Left lung (tissue), 10 donors: Measurements from ENCODE around the gene ALPP. TPM values are rescaled to one million over a fixed set of nuclear protein-coding genes. Genes with fewer than 3 reads are reported as not detected.
"Not testable (repeated sequence)": the region's sequence is repeated elsewhere in the genome, so short reads cannot be mapped to it uniquely, and the experiment has no call there.

Source experiments
- ATAC-seq: fragments of 200-7000 bp; cut with Tn5 transposase; one replicate; pipeline ENCODE4 v1.9.1; 2020; ENCODE audit warnings: moderate library complexity
- DNase-seq, 4 donors: peaks; one replicate each; pipeline ENCODE4 v3.0.0-alpha.2; 2013 to 2020
- H3K27ac ChIP-seq, 2 donors: fragments of 200-600 bp; sonication (generic) in 1 of 2; one replicate each; pipeline versions ENCODE4 v1.5.0 to v1.8.0; 2020 to 2021
- H3K27me3 ChIP-seq, 2 donors: fragments of 200-600 bp; sonication (generic) in 1 of 2; one replicate each; pipeline versions ENCODE4 v1.5.0 to v1.8.0; 2020 to 2021
- H3K36me3 ChIP-seq, 2 donors: fragments of 200-600 bp; sonication (generic) in 1 of 2; one replicate each; pipeline versions ENCODE4 v1.5.0 to v1.8.0; 2020 to 2021
- H3K4me1 ChIP-seq, 2 donors: fragments of 200-600 bp; one replicate each; pipeline ENCODE4 v1.8.0; 2021
- H3K4me3 ChIP-seq, 2 donors: fragments of 200-600 bp; sonication (generic) in 1 of 2; one replicate each; pipeline versions ENCODE4 v1.5.0 to v1.8.0; 2020 to 2021; ENCODE audit warnings: mild to moderate bottlenecking in 1 of 2
- H3K9me3 ChIP-seq, 2 donors: fragments of 200-600 bp; sonication (generic) in 1 of 2; one replicate each; pipeline versions ENCODE4 v1.5.0 to v1.8.0; 2020 to 2021
- intact Hi-C, 2 donors: fragments of 100-400 bp; cut with DNase I; formaldehyde crosslinking; loops; one replicate each; pipeline versions ENCODE4 v1.11.2 to v1.14.2; 2022
- polyA plus RNA-seq, 6 donors: library from polyadenylated mRNA; unstranded; fragments of 120-200 nt; gene quantifications; one replicate each; pipeline ENCODE4 v1.2.1, GENCODE V29; 2013; ENCODE audit not compliant: insufficient read length in 6 of 6
- total RNA-seq, 2 donors: library from RNA; stranded (reverse); fragmentation: NEBNext Ultra II Directional; extraction: Animal tissue kit (Norgen Biotek cat#: 25700); gene quantifications; one replicate each; pipeline ENCODE4 v1.2.1, GENCODE V29; 2021
- TF ChIP-seq, protein P1 (sequence below), 2 donors: fragments of 200-600 bp; sonication (generic) in 1 of 2; IDR thresholded peaks; one replicate each; pipeline versions ENCODE4 v1.5.0 to v1.8.0; 2021; ENCODE audit warnings: antibody characterized with exemption in 2 of 2
- donor health status: DM: no; HTN: yes; CAD: no.
- donor health status: DM: no; HTN: no; CAD: no.

The ALPP gene
- total and polyA plus RNA-seq, 8 donors, result 0.07 to 14.1 (median 0.18) TPM; not detected in 3

GRCh38 chr2:232363784-232364615, 14.6 kb upstream of the ALPP start:
- peak; percentile 23 for ATAC-seq
- TF ChIP-seq, protein P1, sequence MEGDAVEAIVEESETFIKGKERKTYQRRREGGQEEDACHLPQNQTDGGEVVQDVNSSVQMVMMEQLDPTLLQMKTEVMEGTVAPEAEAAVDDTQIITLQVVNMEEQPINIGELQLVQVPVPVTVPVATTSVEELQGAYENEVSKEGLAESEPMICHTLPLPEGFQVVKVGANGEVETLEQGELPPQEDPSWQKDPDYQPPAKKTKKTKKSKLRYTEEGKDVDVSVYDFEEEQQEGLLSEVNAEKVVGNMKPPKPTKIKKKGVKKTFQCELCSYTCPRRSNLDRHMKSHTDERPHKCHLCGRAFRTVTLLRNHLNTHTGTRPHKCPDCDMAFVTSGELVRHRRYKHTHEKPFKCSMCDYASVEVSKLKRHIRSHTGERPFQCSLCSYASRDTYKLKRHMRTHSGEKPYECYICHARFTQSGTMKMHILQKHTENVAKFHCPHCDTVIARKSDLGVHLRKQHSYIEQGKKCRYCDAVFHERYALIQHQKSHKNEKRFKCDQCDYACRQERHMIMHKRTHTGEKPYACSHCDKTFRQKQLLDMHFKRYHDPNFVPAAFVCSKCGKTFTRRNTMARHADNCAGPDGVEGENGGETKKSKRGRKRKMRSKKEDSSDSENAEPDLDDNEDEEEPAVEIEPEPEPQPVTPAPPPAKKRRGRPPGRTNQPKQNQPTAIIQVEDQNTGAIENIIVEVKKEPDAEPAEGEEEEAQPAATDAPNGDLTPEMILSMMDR (IDR thresholded peaks at IDR 0.05), result no peak
- no peaks in the 10 kb centered on the region for H3K36me3 ChIP-seq
- H3K27ac ChIP-seq, result no peak overlapping the region
- no peak for DNase-seq
- no peaks in the 10 kb centered on the region for H3K27me3 ChIP-seq
- peaks cover 0 to 6% of the 10 kb centered on the region in 2 donors for H3K9me3 ChIP-seq
- peaks cover 0 to 5% of the 10 kb centered on the region in 2 donors for H3K4me1 ChIP-seq
- intact Hi-C loops, result no loop called here
- peak overlapping the region in 1 of 2 donors; percentile 11 for H3K4me3 ChIP-seq

GRCh38 chr2:232364806-232365594, 13.6 kb upstream of the ALPP start:
- H3K27ac ChIP-seq, H3K36me3 ChIP-seq, DNase-seq, H3K4me3 ChIP-seq, intact Hi-C loops, H3K4me1 ChIP-seq, ATAC-seq, H3K27me3 ChIP-seq, H3K9me3 ChIP-seq: not testable (repeated sequence)

GRCh38 chr2:232365621-232366321, 12.8 kb upstream of the ALPP start:
- DNase-seq (no peak), ATAC-seq (peak; percentile 67)
- intact Hi-C loops, result no loop called here
- no peaks in the 10 kb centered on the region for H3K27me3 ChIP-seq
- peaks cover 0 to 6% of the 10 kb centered on the region in 2 donors for H3K9me3 ChIP-seq
- peaks cover 0 to 5% of the 10 kb centered on the region in 2 donors for H3K4me1 ChIP-seq
- H3K36me3 ChIP-seq, result no peaks in the 10 kb centered on the region
- H3K4me3 ChIP-seq, result no peak overlapping the region
- H3K27ac ChIP-seq, result no peak overlapping the region
- TF ChIP-seq, protein P1 (IDR thresholded peaks at IDR 0.05), result no peak

- H3K27ac ChIP-seq, DNase-seq, ATAC-seq, H3K36me3 ChIP-seq, H3K4me1 ChIP-seq, intact Hi-C loops, H3K9me3 ChIP-seq, H3K4me3 ChIP-seq, H3K27me3 ChIP-seq: not testable (repeated sequence)
These were observed 12.1 kb upstream of the ALPP start for GRCh38 chr2:232366461-232366860.

- Histone ChIP-seq H3K27me3 (no peaks in the 10 kb centered on the region), H3K27ac (no peak overlapping the region), H3K4me1 (peaks cover 0 to 5% of the 10 kb centered on the region in 2 donors), H3K4me3 (no peak overlapping the region), H3K36me3 (no peaks in the 10 kb centered on the region), H3K9me3 (peaks cover 0 to 5% of the 10 kb centered on the region in 2 donors)
- DNase-seq (no peak), ATAC-seq (no peak)
- TF ChIP-seq, protein P1 (IDR thresholded peaks at IDR 0.05), result no peak
- intact Hi-C loops, result no loop called here
These were observed 11.5 kb upstream of the ALPP start for GRCh38 chr2:232367016-232367415.
